Sigmoid colon (tissue), 4 donors: Measurements from ENCODE around the gene OR56B1.

ENCODE experiments used
- CTCF ChIP-seq, 4 experiments: fragments of 450-650 bp in 3 of 4; fragments of 200-600 bp in 1 of 4; IDR thresholded peaks; one replicate each; pipeline ENCODE4 v1.5.1; 2016 to 2019; ENCODE audit warnings: antibody characterized with exemption in 4 of 4, mild to moderate bottlenecking in 3 of 4, moderate library complexity in 2 of 4
- EP300 ChIP-seq, 4 donors: sonication (generic); formaldehyde crosslinking; IDR thresholded peaks; one replicate each; pipeline ENCODE4 v1.6.1; 2017; ENCODE audit warnings: antibody characterized with exemption in 4 of 4
- POLR2A ChIP-seq, 2 donors: fragments of 450-650 bp; IDR thresholded peaks; one replicate each; pipeline ENCODE4 v1.6.1; 2016; ENCODE audit warnings: antibody characterized with exemption in 2 of 2, mild to moderate bottlenecking in 2 of 2, moderate library complexity in 2 of 2
- POLR2AphosphoS5 ChIP-seq, 4 donors: sonication (generic); formaldehyde crosslinking; IDR thresholded peaks; one replicate each; pipeline ENCODE4 v1.6.1; 2017; ENCODE audit warnings: antibody characterized with exemption in 4 of 4

- TF ChIP-seq CTCF (IDR thresholded peaks at IDR 0.05) (no peak), POLR2A (IDR thresholded peaks at IDR 0.05) (no peak), POLR2AphosphoS5 (IDR thresholded peaks at IDR 0.05) (no peak), EP300 (IDR thresholded peaks at IDR 0.05) (no peak)
Measured at GRCh38 chr11:5703741-5704536, 32.3 kb upstream of the OR56B1 start.
